ACC112 (cell line): Measurements from ENCODE around the gene AKR7A2.

ENCODE experiments used
- H2AFZ ChIP-seq: fragments of 200-600 bp; sonication (generic); one replicate; pipeline ENCODE4 v1.6.0; 2017; ENCODE audit warnings: antibody characterized with exemption, low read length; ENCODE audit not compliant: unreplicated experiment
- H3K27ac ChIP-seq: fragments of 200-600 bp; sonication (generic); 2 replicates; pipeline ENCODE4 v1.5.1; 2014; ENCODE audit warnings: low read depth, mild to moderate bottlenecking, antibody characterized with exemption, low read length, moderate library complexity
- H3K27me3 ChIP-seq: fragments of 200-600 bp; sonication (generic); 2 replicates; pipeline ENCODE4 v1.6.1; 2014; ENCODE audit warnings: mild to moderate bottlenecking, antibody characterized with exemption, low read length, moderate library complexity, mixed read lengths; ENCODE audit not compliant: insufficient read depth
- H3K36me3 ChIP-seq: fragments of 200-600 bp; sonication (generic); 2 replicates; pipeline ENCODE4 v1.6.1; 2016; ENCODE audit warnings: mild to moderate bottlenecking, antibody characterized with exemption, low read length, moderate library complexity, mixed read lengths; ENCODE audit not compliant: insufficient read depth
- H3K4me1 ChIP-seq: fragments of 200-600 bp; sonication (generic); one replicate; pipeline ENCODE4 v1.6.1; 2016; ENCODE audit warnings: low read length, mixed read lengths; ENCODE audit not compliant: insufficient read depth, unreplicated experiment, control insufficient read depth
- H3K4me3 ChIP-seq: fragments of 200-600 bp; sonication (generic); 2 replicates; pipeline ENCODE4 v1.5.1; 2014; ENCODE audit warnings: mild to moderate bottlenecking, low read depth, low read length
- H3K79me2 ChIP-seq: fragments of 200-600 bp; sonication (generic); one replicate; pipeline ENCODE4 v1.6.0; 2016; ENCODE audit warnings: low read length; ENCODE audit not compliant: control insufficient read depth, unreplicated experiment, insufficient read depth

Gene AKR7A2

DNA sequence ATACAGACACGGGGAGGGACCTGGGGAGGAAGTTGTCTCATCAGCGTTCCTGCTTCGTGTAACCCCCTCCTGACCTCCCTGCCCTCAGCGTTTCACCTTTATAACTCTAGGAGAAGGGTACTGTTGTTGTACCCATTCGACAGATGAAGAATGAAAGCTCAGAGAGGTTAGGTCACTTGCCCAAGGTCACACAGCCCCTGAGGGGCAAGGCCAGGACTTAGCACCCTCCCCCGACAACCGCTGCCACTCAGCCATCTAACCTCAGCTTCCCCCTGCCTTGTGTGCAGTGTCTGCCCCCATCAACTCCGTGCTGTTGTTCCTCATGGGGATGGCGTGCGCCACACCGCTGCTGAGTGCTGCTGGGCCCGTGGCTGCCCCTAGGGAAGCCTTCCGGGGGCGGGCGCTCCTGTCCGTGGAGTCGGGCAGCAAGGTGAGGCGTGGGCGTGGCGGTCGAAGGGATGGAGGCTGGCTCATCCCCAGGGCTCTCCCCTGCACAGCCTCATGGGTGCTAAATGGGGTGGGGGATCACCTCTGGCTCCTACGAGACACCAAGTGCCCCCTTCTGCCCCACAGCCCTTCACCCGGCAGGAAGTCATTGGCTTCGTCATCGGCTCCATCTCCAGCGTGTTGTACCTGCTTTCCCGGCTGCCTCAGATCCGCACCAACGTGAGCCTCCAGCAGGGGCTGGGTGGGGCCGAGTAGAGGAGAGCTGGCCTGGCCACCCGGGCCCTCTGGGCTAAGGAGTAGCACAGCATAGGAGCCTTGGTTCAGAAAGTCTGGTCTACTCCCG is 14.2 kb upstream of the AKR7A2 start:
- no peaks in the 10 kb centered on the region for H3K4me1 ChIP-seq
- peaks cover 13% of the 10 kb centered on the region; the same call in 1 of the 2 replicates for H3K36me3 ChIP-seq
- H3K79me2 ChIP-seq: peaks cover 4% of the 10 kb centered on the region
- no peaks in the 10 kb centered on the region for H3K27me3 ChIP-seq
- no peak overlapping the region for H2AFZ ChIP-seq
- H3K4me3 ChIP-seq: no peak overlapping the region
- no peak overlapping the region for H3K27ac ChIP-seq

DNA sequence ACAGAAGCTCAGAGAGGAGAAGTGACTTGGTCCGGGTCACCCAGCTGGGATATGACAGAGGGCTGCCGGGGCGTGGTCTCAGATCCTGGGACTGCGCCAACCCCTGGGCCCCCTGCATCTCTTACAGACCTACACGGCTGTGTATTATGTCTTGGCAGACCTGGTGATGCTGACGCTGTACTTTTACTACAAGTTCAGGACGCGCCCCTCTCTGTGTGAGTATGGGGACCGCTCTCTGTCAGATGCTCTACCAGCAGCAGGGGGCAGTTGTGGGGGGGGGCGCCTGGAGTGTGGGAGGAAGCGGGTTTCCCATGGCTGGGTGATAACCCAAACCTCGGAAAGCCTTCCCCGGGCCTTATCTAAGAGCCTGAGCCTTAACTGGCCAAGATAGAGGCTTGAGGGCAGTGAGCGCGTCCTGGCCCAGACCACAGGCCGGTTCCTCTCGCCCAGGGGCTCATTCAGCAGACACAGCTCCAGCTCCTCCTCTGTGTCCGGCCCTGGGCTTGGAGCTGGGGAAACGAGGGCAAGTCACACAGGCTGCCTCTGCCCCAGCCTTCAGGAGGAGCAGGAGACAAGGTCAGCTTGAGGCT is 13.5 kb upstream of the AKR7A2 start:
- no peak overlapping the region for H2AFZ ChIP-seq
- H3K4me3 ChIP-seq: no peak overlapping the region
- peaks cover 5% of the 10 kb centered on the region for H3K79me2 ChIP-seq
- no peaks in the 10 kb centered on the region for H3K27me3 ChIP-seq
- no peaks in the 10 kb centered on the region for H3K4me1 ChIP-seq
- H3K27ac ChIP-seq: no peak overlapping the region
- H3K36me3 ChIP-seq: peaks cover 13% of the 10 kb centered on the region; the same call in 1 of the 2 replicates

DNA sequence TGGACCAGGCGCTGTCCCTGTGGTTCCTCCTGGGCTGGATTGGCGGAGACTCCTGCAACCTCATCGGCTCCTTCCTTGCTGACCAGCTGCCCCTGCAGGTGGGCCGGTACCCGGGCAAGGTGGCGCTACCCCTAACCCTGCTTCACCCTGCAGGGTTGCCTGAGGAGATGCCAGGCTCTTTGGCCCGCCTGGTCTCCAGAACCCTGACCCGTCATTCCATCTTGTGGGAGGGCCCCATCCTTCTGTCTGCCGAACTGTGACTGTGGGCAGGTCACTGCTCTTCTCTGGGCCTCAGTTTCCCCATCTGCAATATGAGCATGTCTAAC is 12.7 kb upstream of the AKR7A2 start:
- Histone ChIP-seq H2AFZ (no peak overlapping the region), H3K79me2 (peaks cover 5% of the 10 kb centered on the region), H3K27ac (no peak overlapping the region), H3K4me3 (no peak overlapping the region), H3K36me3 (peaks cover 13% of the 10 kb centered on the region; the same call in 1 of the 2 replicates), H3K27me3 (no peaks in the 10 kb centered on the region), H3K4me1 (no peaks in the 10 kb centered on the region)

DNA sequence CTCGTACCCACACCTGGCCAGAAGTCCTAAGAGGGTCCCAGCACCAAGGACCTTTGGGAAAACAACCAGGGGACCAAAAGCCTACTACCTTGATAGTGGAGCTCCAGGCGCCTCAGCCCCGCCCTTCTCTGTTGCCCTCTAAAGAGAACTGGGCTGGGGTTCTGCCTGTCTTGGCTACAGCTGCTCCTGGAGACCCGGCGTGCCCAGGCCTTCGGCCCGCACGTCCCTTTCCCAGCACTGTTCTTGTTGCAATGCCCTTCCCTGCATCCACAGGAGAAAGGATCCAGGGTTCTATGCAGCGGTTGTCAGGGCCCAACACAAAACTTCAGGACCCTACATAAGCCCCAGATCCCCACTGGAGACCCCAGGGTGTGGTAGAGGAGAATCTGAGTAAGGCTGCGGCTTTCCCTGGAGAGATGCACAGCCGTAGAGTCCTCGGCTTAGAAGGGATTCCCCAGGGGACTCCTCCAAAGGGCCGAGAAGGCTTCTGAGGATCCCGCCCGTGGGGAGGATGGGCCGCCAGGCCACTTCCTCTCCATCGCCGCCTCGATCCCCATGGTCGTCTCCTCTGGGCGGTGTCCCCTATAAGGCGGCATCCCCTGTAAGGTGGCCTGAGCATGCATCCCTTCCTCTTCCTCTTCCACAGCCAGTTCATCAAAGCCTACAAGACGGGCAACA is 12.2 kb upstream of the AKR7A2 start:
- H3K27me3 ChIP-seq: no peaks in the 10 kb centered on the region
- H3K4me1 ChIP-seq: no peaks in the 10 kb centered on the region
- peaks cover 16% of the 10 kb centered on the region; the same call in 1 of the 2 replicates for H3K36me3 ChIP-seq
- H2AFZ ChIP-seq: no peak overlapping the region
- H3K79me2 ChIP-seq: peaks cover 9% of the 10 kb centered on the region
- H3K27ac ChIP-seq: no peak overlapping the region
- no peak overlapping the region for H3K4me3 ChIP-seq

DNA sequence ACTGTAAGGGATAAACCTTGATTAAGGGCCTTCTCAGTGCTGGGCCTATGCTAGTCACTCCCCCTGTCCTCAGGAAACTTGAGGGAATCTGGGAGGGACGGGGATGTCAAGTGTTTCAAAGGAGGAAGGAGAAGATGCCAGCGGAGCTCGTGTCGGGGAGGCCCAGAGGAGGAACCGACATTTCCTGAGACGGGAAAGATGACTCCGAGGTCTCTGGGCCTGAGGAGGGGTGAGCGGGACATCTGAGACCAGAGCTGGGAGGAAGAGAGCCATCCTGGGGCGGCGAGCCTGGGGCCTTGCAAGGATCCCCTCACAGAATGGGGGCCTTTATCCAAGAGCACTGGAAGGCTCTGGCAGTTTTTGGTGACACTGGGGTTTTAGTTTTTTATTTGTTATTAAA is 10.5 kb upstream of the AKR7A2 start:
- Histone ChIP-seq H3K4me1 (no peaks in the 10 kb centered on the region), H3K27ac (no peak overlapping the region), H3K4me3 (no peak overlapping the region), H3K36me3 (peaks cover 25% of the 10 kb centered on the region; the same call in 1 of the 2 replicates), H3K79me2 (peaks cover 21% of the 10 kb centered on the region), H3K27me3 (no peaks in the 10 kb centered on the region), H2AFZ (no peak overlapping the region)

DNA sequence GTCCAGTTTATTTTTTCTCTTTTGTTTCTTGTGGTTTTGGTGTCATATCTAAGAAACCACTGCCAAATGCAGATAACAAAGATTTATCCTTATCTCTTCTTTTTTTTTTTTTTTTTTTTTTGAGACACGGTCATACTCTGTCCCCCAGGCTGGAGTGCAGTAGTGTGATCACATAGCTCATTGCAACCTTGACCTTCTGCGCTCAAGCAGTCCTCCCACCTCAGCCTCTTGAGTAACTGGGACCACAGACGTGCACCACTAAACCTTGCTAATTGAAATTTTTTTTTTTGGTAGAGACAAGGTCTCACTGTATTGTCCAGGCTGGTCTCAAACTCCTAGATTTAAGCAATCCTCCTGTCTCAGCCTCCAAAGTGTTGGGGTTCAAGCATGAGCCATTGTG is 9.1 kb upstream of the AKR7A2 start:
- Histone ChIP-seq H3K4me1 (peaks cover 1% of the 10 kb centered on the region), H3K27me3 (no peaks in the 10 kb centered on the region)

GRCh38 chr1:19319196-19319595 is 7.3 kb upstream of the AKR7A2 start:
- Histone ChIP-seq H3K27me3 (no peaks in the 10 kb centered on the region), H3K36me3 (peaks cover 24% of the 10 kb centered on the region; the same call in 1 of the 2 replicates), H3K79me2 (peaks cover 34% of the 10 kb centered on the region), H3K27ac (no peak overlapping the region), H3K4me1 (peaks cover 13% of the 10 kb centered on the region), H3K4me3 (no peak overlapping the region), H2AFZ (no peak overlapping the region)

More for the DNA sequence above, 9.1 kb upstream of the AKR7A2 start:
- no peak overlapping the region for H3K4me3 ChIP-seq
- H3K79me2 ChIP-seq: peaks cover 27% of the 10 kb centered on the region
- no peak overlapping the region for H2AFZ ChIP-seq
- H3K36me3 ChIP-seq: peaks cover 28% of the 10 kb centered on the region; the same call in 1 of the 2 replicates
- H3K27ac ChIP-seq: no peak overlapping the region

GRCh38 chr1:19317126-19317910 is 5.4 kb upstream of the AKR7A2 start:
- H3K27ac ChIP-seq: no peak overlapping the region
- no peaks in the 10 kb centered on the region for H3K27me3 ChIP-seq
- H3K4me1 ChIP-seq: peaks cover 21% of the 10 kb centered on the region
- H3K36me3 ChIP-seq: peaks cover 16% of the 10 kb centered on the region; the same call in 1 of the 2 replicates
- peaks cover 52% of the 10 kb centered on the region for H3K79me2 ChIP-seq
- no peak overlapping the region for H2AFZ ChIP-seq
- no peak overlapping the region for H3K4me3 ChIP-seq

DNA sequence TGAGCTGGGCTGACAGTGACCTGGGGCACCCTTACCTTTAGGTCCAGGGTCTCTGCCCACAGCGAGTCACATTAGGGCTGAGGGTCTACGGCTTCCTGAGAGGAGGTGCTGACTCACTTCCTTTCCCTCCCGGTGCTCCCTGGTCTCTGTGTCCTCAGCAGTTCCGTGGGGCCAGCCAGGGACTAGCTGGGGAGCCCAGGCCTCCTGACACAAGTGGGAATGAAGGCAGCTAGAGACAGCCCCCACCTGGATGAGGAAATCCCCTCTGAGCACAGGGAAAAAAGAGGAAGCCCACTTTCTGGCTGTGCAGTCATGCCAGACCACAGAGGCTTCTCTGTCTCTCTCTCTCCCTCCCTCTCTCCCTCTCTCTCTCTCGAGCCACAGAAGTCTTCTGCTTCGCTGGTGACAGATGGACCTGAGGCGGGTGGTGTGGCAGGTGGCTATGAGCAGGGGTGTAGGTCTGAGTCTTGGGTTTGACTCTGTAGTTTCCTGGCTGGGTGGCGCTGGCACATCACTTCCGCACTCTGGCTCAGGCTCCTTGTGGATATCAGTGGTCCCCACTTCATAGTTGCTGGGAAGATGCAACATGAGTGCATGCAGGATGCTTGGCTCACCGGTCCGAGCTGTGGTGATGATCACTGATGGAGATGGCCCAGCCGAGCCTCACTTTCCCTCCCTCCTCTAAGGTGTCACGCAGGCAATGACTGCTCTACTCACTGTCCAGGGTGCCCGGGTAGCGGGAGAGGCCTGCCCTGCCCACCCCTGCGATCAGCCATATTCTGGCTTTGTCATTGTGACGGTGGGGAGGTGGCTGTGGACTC is 3.6 kb upstream of the AKR7A2 start:
- Histone ChIP-seq H2AFZ (no peak overlapping the region), H3K27me3 (no peaks in the 10 kb centered on the region), H3K27ac (peak overlapping the region; percentile 27; the same call in 1 of the 2 replicates), H3K36me3 (peaks cover 16% of the 10 kb centered on the region; the same call in 1 of the 2 replicates), H3K79me2 (peaks cover 59% of the 10 kb centered on the region), H3K4me1 (peaks cover 26% of the 10 kb centered on the region), H3K4me3 (no peak overlapping the region)
